ENCODE data around the gene TSPAN32. TPM values are rescaled to one million over a fixed set of nuclear protein-coding genes. Genes with fewer than 3 reads are reported as not detected.

The TSPAN32 gene
- total RNA-seq, 1 donor from 2014 or later: 15.0 TPM

DNA sequence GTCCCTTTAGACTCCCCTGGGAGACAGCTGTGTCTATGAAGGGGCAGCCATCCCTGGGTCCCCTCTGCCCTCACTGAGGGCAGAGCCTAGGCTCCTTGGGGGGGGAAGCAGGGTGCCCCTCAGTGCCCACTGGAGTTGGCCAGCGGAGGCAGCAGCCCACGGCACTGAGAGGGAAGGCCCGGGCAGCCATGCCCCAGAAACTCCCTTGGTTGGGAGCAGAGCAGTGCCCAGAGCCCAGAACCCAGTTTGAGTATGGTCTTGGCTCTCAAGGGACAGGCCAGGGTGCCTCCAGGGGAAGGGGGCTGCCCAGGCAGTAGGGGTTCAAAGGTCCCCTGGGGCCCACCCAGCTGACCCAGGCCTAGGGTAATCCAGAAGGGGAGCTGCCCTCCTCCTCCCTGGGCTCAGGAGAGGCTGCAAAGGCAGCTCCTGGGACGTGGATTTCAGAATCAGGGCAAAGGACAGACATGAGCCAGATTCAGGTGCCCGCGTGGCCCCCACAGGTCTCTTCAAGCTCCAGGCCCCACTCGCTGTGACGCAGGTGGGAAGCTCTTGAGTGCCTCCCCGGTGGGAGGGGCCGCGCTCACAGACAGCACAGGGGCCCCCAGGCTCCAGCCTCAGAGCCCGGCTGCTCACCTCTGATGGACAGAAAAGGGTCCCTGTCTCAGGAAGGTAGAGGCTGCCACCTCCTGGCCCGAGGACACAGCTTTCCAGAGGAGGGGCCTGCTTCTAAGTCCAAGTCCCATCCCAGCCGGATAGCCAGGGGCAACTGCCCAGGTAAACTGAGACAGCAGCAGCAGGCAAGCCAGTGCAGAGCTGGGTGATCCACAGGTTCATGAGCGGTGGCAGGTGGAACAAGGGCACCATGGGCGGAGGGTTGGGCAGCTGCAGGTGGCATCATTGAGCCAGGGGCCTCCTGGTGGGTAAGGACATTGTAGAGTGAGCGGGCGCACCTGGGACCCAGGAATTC, 2.7 kb upstream of the TSPAN32 start:
- intact Hi-C loops (cut with DNase I): no loop called here
- ATAC-seq: no peak
- DNase-seq (ENCODE audit: missing footprints): no peak

DNA sequence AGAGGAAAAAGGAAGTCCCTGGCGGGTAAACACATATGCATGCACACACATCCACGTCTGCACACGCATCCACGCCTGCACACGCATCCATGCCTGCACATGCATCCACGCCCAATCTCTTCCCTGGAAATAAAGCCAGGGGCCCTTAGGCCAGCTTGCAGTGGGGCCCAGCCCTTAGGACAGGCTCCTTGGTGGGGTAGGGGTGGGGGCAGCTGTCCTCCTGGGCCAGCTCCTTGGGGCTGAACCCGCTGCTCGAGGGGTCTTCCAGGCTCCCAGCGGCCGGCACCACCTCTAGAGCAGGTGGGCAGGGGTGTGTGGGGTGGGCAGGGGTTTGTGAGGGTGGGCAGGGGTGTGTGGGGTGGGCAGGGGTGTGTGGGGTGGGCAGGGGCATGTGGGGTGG, 2.0 kb upstream of the TSPAN32 start:
- DNase-seq (ENCODE audit: missing footprints): no peak
- no peak for ATAC-seq
- intact Hi-C loops (cut with DNase I): loop anchor here (10.0 kb wide), 1 partner anchor 595 kb away; no protein-coding TSS in a partner anchor

DNA sequence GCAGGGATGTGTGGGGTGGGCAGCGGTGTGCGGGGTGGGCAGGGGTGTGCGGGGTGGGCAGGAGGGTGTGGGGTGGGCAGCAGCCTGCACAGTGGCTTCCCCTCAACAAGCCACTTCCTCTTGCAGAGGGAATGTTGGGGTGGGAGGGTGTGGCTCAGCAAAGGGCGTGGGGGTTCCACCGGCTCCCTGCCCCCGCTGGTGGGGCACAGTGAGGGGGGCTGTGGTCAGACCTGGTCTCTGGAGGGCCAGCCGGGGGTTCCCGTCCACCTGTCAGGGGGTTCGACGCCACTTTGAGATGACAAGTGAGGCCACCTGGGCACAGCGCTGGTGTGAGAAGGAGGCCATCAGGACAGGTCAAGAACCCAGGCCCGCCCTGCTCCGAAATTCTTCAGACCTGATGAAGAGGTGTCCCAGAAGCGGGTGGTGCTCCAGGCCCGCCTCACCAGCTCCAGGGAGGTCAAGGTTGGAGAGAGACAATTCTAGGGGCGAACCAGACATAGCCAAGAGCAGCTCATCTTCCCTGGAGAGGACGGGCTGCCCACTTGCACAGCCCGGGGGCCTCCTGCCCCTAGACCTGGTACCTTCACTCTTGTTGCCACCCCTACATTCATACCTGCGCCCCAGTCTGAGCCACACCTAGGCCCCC, 1.4 kb upstream of the TSPAN32 start:
- intact Hi-C loops (cut with DNase I): loop anchor here (10.0 kb wide), 1 partner anchor 594 kb away; no protein-coding TSS in a partner anchor
- DNase-seq (ENCODE audit: missing footprints) (no peak), ATAC-seq (no peak)

DNA sequence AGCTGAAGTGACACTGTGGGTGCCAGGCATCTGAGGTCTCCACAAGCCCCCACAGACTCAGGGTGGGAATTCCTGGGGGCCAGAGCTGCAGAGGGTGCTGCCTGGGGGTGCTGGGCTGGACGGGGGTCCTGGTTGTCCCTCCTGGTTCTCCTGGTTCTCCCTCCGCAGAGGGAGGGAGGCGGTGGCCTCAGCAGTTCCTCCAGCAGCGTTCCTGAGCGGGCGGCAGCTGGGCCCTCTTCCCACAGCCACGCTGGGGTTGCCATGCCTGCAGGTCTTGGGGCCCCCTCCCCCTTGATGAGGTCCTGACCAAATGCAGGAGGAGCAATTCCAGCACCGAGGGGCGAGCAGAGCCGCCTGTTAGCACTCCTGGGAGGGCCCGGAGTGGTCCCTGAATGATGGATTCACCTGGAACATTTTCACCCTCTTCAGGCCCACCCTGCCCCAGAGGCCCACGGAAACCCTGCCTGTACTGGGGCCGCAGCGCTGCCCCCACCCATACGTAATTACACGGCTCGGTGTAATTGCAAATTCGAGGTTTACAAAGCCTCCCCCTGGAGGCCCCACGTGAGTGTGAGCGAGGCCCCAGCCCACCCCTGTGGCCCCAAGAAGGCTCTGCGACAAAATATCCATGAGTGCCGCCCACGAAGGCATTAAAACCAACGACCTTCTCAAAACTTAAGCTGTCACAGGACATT, 730 bp upstream of the TSPAN32 start:
- intact Hi-C loops (cut with DNase I): loop anchor here (10.0 kb wide), 1 partner anchor 594 kb away; no protein-coding TSS in a partner anchor
- ATAC-seq (no peak), DNase-seq (ENCODE audit: missing footprints) (no peak)

DNA sequence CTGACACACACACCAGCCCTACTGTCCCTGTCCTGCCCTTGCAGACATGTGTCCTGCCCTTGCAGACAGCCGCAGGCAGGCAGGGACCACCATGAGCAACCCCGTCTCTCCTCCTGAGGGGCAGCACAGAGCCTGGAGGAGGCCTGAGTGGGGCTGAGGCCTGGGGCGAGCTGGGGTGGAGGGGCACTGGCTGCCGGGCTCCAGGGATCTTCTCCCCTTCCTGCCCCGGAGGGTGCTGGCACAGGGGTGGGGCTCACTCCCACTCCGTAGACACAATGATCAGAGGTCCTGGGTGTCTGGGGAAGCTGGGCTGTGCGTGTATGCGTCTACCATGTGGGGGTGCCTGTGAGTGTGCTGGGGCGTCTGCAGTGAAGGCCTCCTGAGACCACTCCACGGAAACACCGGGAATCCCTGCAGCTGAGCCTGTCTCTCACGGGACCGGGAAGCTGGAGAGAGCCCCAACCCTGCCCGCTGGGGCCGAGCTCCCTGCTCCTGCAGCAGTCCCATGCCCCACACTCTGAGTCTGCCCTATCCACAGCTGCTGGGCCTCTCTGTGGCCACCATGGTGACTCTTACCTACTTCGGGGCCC, 588 bp downstream of the TSPAN32 start:
- intact Hi-C loops (cut with DNase I): loop anchor here (10.0 kb wide), 1 partner anchor 592 kb away; no protein-coding TSS in a partner anchor
- peak; percentile 2 for ATAC-seq
- DNase-seq (ENCODE audit: missing footprints): no peak

DNA sequence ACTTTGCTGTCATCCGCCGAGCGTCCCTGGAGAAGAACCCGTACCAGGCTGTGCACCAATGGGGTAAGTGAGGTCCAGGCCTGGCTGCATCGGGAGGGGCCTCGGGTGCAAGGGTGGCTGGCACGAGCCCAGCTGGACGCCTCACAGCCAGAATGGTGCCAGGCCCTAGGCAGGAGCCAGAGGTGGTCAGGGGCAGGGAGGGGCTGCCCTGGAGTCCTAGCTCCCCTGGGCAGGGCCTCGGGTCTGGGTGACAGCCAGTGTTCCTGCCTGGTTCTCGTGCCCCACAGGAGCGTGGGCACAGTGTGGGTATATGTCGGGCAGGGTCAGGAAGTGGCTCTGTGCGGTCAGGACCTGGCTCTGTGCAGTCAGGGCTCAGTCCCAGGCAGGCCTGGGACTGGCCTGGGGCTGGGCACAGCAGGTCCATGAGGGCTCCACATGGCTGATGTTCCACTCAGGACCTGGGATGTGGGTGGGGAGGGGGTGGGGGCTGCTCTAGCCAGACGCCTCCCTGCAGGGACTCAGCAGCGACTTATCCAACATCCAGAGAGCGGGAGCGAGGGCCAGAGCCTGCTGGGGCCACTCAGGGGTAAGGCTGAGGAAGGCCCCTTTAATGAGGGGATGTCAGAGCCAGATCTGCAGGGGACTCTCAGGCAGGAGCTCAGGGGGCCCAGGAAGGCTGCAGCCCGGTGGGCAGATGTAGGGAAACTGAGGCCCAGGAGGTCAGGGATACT, 1.2 kb downstream of the TSPAN32 start:
- DNase-seq (ENCODE audit: missing footprints) (peak; percentile 88), ATAC-seq (peak; percentile 72)
- intact Hi-C loops (cut with DNase I): loop anchor here (1.0 to 10.0 kb wide), 3 partner anchors 72 to 592 kb away; partner anchors contain the start of gene TSSC4

DNA sequence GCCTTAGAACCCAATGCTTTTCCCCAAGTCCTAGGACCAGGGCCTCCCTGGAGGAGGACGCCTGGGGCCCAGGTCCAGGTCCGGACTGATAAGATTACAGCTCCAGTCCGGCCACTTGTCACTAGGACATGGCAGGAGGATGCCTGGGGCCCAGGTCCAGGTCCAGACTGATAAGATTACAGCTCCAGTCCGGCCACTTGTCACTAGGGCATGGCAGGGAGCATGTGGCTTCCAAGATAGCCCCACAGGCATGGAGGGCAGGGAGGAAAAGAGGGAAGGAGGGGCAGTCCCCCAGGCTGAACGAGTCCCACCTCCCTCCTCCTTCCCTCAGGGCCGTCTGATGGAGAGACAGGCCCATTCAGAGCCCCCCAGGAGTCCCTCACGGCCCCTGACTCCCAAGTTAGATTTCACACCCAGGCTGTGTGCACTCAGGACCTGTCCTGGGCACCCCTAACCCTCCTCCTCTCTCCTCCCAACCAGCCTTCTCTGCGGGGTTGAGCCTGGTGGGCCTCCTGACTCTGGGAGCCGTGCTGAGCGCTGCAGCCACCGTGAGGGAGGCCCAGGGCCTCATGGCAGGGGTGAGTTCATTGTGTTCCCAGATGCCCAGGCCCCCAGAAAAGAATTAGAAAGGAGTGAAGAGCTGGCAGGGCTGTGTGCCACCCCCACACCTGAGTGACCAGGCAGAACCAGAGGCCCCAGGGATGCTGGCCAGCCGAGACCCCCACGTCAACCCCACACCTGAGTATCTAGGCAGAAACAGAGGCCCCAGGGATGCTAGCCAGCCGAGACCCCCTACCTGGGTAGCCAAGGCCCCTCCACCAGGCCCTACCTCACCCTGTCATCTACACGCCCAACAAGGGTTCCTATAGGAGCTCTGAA, 2.1 kb downstream of the TSPAN32 start:
- DNase-seq (ENCODE audit: missing footprints): no peak
- intact Hi-C loops (cut with DNase I): loop anchor here (1.0 to 10.0 kb wide), 3 partner anchors 71 to 591 kb away; partner anchors contain the start of gene TSSC4
- peak; percentile 51 for ATAC-seq

DNA sequence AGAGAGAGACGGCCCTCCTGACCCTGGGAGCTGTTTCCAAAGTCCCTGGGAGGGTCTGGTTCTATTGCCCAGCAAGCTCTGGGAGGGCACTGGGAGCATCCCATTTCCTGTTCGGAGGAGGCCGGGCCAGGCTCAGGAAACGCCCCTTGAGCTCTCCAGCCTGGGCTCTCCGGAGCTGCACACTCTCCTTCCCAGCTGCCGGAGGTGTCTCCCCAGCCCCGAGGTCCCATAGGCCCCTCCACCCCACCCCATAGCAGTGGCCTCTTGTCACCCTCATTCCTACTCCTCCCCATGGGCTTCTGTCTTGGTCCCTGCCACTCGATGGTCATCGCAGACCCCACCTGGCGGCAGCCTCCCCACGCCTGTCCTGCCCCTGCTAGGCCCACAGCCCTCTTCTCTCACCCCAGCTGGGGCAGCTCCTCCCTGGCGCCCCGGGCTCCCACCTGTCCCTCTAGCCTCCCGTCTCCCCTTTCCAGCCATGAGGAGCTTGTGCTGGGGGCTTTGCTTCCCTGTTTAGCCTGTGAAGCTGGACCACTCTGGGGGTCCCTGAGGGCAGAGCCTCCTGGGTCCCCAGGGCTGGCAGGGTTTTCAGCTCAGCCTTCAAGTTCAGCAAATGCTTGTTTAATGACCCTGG, 2.8 kb downstream of the TSPAN32 start:
- no peak for DNase-seq (ENCODE audit: missing footprints)
- intact Hi-C loops (cut with DNase I): loop anchor here (1.0 to 10.0 kb wide), 4 partner anchors 107 to 590 kb away; no protein-coding TSS in a partner anchor
- ATAC-seq: no peak

DNA sequence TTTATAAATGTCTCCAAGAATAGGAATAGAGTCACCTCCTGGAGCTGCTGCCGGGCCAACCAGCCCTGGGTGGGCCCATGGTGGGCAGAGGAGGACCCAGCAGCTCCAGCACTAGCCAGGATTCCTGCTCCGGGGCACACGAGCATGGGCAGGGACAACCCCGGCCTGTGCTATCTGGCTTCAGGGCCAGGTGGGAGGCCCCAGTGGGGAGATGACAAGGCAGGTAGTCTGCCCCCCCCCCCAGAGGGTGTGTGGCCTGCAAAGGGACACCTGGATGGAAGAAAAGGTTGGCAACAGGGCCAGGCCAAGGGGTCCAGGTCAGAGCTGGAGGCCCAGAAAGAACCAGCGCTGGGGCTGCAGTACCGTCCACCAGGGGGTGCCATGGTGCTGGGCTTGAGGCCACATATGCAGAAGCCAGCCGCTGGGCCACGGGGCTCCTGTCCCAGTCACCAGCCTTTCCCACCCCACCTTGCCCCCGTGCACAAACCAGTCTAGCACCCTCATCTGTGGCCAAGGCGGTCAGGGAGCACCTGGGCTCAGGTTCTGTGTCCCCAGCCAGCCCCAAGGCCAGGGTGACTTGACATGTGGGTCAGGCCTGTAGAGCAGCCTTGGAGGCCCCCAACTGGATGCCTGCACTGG, 3.4 kb downstream of the TSPAN32 start:
- ATAC-seq (peak; percentile 34), DNase-seq (ENCODE audit: missing footprints) (peak; percentile 95)
- intact Hi-C loops (cut with DNase I): loop anchor here (1.0 to 10.0 kb wide), 4 partner anchors 108 to 590 kb away; no protein-coding TSS in a partner anchor

DNA sequence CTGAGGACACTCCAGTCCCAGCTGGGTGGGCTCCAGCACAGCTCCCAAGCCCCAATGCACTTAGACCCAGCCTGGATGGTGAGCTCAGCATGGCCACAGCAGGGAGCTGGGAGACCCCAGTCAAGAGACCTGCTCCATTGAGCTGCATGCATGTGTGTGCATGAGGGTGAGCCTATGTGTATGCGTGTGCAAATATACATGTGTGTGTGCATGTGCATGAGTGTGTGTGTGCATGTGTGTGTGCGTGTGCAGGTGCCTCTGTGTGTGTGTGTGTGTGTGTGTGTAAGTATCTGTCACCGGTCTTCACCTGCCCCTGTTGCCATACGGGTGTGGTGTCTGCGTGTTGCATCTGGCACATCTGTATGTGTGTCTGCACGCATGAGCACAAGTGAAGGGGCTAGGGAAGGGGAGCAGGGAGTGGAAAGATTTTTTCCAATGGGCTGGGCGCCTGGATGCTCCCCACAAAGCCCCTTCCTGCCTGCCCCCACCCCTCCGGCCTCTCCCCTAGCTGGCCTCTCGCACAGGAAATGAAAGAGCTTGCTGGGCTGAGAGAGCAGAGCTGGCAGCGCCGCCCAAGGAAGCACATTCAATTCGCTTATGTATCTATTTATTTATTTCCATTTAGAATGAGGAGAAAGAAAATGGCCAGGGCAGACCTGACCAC, 4.1 kb downstream of the TSPAN32 start:
- ATAC-seq (no peak), DNase-seq (ENCODE audit: missing footprints) (no peak)
- intact Hi-C loops (cut with DNase I): loop anchor here (1.0 to 10.0 kb wide), 4 partner anchors 109 to 589 kb away; no protein-coding TSS in a partner anchor

DNA sequence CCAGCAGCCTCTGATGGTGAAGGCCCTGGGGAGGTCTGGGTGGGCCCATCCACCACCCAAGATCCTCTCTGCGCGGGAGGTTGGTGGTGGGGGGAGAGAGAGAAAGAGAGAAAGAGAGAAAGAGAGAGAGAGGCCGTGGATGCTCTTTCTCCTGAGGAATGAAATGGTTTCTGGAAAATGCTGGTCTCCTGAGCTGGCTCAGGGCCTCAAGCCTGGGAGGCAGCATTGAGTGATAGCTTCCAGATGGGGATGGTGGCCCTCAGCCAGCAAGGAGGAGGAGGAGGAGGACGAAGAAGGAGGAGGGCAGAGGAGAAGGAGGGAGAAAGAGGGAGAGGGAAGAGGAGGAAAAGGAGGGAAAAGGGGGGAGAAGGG, 4.6 kb downstream of the TSPAN32 start:
- intact Hi-C loops (cut with DNase I): loop anchor here (5.0 to 10.0 kb wide), 2 partner anchors 221 to 588 kb away; no protein-coding TSS in a partner anchor
- peak; percentile 88 for DNase-seq (ENCODE audit: missing footprints)
- peak; percentile 8 for ATAC-seq

DNA sequence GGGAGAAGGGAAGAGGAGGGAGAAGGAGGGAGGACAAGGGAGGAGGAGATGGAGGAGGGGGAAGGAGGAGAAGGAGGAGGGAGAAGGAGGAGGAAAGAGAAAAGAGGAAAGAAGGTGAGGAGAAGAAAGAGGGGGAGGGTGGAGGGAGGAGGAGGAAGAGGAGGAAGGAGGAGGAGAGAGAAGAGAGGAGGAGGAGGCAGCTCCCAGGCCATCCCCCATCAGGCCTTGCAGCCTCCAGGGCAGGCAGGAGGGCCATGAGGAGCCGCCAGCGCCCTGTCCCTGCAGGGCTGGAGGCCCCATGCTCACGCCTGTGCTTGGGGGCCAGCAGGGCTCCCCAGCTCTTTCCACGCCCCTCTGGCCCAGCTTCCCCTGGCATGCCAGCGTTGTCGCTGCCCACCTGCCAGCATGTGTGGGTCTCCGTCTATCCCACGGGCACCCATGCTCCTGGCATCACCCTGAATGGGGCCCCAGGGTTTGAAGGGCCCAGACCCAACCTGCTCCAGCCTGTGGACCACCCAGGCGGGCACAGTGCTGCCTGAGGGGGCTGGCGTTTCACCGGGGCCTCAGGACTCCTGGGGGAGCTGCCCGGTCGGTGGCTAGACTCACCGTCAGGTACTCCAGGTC, 5.2 kb downstream of the TSPAN32 start:
- intact Hi-C loops (cut with DNase I): loop anchor here (5.0 to 10.0 kb wide), 2 partner anchors 220 to 588 kb away; no protein-coding TSS in a partner anchor
- DNase-seq (ENCODE audit: missing footprints): no peak
- no peak for ATAC-seq

DNA sequence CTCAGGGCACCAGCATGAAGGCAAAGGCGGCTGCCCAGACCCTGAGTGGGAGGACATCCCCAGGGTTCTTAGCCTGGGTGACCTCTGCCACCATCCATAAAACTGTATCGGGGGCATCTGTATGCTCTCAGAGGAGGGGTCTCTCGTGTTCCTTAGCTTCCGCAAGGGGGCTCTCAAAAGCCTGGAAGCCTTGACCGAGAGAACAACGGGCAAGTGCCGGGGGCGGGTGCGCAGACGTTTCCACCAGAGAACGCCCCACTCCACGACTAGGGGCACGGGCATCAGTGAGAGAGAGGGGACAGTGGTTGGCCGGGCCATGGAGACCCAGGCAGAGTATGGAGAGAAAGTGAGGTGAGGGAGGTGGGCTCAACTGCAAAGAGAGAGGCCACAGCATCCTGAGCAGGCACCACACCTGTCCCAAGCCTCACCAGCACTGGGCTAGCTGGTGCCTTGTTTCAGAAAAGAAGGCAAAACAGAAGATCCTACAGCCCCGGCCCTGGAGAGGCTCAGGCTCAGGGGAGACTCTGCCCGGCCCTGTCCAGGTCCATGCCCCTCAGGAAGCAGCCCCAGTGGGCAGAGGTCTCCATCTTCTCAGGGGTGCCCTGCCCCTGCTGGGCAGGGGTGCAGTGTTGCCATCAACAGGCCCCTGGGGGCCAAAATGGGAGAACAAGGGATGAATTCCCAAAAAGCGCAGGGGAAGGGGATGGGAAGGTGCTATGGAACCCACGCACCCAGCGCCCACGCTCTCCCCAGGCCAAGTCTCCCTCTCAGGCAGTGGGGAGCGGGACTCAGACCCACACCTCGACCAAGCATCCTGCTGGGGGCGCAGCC, 5.9 kb downstream of the TSPAN32 start:
- intact Hi-C loops (cut with DNase I): loop anchor here (5.0 to 10.0 kb wide), 2 partner anchors 220 to 587 kb away; no protein-coding TSS in a partner anchor
- DNase-seq (ENCODE audit: missing footprints) (no peak), ATAC-seq (no peak)

DNA sequence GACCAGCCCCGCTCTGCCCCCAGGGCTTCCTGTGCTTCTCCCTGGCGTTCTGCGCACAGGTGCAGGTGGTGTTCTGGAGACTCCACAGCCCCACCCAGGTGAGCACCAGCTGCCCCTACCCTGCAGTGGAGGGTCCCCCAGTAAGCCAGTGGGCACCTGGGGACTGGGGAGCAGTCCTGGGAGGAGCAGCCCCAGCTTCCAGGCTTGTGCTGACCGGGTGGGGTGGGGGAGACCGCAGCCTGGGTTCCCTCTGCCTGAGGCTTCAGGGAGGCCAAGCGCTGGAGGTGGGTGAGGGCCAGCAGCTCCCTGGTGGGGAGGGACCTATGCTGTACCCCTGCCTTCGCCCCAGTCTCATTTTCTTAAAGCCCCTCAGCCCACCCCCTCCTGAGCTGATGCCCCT, 6.9 kb downstream of the TSPAN32 start:
- DNase-seq (ENCODE audit: missing footprints) (no peak), ATAC-seq (no peak)
- intact Hi-C loops (cut with DNase I): loop anchor here (1.0 to 10.0 kb wide), 3 partner anchors 36 to 586 kb away; no protein-coding TSS in a partner anchor
